DMS153 treated with DMSO at 0.1 percent for 48 hours (cell line): Measurements from ENCODE around the gene LANCL1.
"Not testable (repeated sequence)": the region's sequence is repeated elsewhere in the genome, so short reads cannot be mapped to it uniquely, and the experiment has no call there.

Experiments
- DNase-seq: peaks from one replicate; lab custom pipeline; 2025; ENCODE audit not compliant: unreplicated experiment; lab: John Stamatoyannopoulos, UW

LANCL1 gene

GRCh38 chr2:210459880-210460279 lies 16.7 kb downstream of the LANCL1 start:
- no peak for DNase-seq

GRCh38 chr2:210459407-210459806 lies 17.2 kb downstream of the LANCL1 start:
- no peak for DNase-seq

DNA sequence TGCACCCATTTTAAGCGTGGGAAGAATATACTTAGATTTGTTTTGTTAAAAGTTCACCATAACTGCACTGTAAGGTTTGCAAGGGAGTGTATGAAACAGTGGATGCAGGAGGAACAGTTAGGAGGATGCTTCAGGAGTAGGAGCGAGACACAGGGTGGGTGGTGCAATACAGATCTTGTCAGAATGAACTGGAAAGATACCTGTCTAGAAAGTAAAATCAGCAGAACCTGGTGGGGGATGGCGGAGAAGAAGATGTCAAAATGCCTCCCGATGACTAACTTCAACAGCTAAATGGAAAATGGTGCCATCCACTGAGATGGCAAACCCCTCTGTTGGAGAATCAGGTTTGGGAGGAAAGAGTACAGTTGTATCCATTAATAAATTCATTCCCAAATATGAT lies 18.2 kb downstream of the LANCL1 start:
- no peak for DNase-seq

GRCh38 chr2:210456571-210456970 lies 20.0 kb downstream of the LANCL1 start:
- no peak for DNase-seq

GRCh38 chr2:210454336-210454735 lies 22.2 kb downstream of the LANCL1 start:
- no peak for DNase-seq

DNA sequence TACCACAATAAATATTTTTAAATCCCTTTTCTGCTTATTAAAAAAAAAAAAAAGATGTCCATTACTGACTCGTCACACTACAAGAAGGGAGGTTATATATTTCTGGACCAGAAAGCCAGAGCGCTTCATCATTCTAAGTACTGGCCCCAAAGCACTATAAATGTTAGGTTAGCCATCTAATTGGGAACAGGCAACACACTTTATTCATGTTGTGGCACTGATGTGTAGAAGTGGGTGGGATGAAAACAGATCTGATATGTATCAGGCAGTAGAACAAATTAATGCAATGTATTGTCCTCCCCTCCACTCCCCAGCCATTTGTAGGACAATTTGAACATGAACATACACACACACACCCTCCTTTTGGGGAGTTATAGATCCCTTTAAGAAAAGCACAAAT lies 24.4 kb downstream of the LANCL1 start:
- DNase-seq, result no peak

DNA sequence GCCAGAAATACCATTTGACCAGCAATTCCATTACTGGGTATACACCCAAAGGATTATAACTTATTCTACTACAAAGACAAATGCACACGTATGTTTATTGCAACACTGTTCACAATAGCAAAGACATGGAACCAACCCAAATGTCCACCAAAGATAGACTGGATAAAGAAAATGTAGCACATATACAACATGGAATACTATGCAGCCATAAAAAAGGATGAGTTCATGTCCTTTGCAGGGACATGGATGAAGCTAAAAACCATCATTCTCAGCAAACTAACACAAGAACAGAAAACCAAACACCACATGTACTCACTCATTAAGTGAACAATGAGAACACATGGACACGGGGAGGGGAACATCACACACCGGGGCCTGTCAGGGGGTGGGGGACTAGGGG lies 25.6 kb downstream of the LANCL1 start:
- DNase-seq, result not testable (repeated sequence)

DNA sequence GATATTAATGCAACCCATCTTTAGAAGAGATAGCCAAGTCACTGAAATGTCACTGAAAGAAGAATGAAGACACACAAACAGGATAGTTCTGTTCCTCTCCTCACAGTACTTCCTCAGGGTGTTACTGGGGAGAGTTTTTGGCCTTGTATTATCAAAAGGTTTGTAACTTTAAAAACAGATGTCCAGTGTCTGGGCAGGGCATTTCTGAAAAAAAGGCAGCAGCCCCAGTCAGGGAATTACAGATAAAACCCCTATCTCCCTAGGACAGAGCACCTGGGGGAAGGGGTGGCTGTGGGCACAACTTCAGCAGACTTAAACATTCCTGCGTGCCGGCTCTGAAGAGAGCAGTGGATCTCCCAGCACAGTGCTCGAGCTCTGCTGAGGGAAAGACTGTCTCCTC lies 30.8 kb downstream of the LANCL1 start:
- DNase-seq, result no peak

GRCh38 chr2:210445116-210445707 lies 31.3 kb downstream of the LANCL1 start:
- DNase-seq, result no peak

DNA sequence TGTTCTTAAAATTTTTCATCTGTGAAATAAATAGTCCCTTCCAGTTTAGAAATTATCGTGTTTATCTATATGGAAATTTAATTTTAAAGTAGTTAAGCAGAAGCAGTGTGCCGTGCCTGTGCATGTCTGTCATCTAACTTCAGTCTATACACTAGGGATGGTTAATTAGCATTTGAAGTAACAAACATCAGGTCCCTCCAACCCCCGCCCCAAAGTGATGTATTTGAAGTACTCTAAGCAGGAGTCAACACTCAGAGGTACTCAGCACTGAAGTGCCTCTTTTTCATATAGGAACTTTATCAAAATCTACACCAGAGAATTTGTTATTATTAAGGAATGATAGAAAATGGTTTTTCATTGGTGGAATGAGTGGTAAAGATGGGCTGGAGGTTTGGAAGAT lies 33.0 kb downstream of the LANCL1 start:
- no peak for DNase-seq

GRCh38 chr2:210442878-210443277 lies 33.7 kb downstream of the LANCL1 start:
- DNase-seq, result no peak

DNA sequence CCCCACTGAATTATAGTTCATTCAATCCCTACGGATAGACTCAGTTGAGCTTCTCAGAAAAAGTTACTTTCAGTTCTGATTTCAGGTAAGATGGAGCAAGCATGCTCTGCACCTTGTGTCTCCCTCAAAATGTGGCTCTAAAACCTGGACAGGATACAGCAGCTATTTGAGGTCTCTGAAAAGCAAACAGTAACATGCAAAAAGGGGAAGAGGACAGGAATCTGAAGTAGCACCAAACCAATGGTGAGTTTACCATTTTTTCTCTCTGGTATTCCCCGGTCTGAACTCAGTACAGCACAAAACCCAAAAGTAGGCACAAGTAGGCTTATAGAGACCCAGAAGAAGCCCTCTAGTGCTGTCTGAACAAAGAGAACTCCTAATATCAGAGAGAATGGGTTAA lies 34.1 kb downstream of the LANCL1 start:
- no peak for DNase-seq

GRCh38 chr2:210440206-210440605 lies 36.4 kb downstream of the LANCL1 start:
- DNase-seq, result peak; percentile 37

- no peak for DNase-seq
Observed at GRCh38 chr2:210435439-210435838, 41.1 kb downstream of the LANCL1 start.

GRCh38 chr2:210432633-210433032 lies 43.9 kb downstream of the LANCL1 start:
- no peak for DNase-seq

DNA sequence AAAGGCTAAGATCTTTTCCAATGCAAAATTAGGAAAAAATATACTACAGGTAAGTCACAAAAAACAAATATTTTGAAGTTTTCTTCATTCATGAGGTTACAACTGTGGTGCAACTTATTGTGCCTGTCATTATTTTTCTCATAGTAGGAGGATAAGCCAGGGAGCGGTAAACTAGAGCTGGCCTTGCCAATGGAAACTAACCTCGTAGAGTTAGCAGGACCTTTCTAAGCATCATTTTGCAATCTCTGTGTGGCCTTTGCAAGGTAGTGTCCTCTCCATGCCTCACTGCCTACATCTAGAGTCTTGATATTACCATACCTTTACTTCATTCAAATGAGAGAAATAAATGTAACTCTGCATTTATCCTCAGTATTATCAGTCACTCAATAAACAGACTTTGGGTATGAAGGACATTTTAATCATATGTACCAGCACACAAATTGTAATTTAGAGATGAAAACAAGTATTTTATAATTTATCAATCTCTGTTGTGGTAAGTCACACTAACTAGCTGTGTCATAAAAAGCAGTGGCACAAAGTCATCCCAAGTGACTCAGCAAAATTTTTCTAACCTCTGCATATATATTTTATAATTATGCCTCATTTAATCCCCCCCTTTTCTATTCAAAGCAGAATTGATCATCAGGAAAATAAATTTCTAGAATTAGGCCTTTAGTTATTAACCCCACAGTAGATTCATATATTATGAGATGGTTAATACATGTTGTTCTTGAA lies 47.0 kb downstream of the LANCL1 start:
- no peak for DNase-seq

GRCh38 chr2:210428393-210429179 lies 48.0 kb downstream of the LANCL1 start:
- DNase-seq, result no peak

GRCh38 chr2:210427309-210427708 lies 49.2 kb downstream of the LANCL1 start:
- DNase-seq, result not testable (repeated sequence)

DNA sequence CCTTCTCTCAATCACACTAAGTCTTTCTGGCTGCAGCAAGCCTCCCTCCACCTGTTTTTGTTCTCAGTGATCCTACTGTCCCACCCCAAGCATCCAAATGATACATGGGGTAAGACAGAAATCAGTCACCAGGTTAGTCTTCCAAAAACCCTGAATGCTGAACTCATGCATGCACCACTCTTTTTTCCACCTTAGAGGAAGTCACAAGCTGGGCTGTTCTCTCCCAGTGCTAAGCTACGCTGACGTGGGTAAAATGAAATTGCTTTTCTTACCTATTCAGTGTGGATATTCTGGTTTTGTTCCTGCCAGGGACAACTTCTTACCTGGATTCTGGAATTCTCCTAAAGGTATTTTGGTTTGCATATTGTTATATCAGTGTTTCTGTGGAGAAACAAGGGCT lies 54.2 kb downstream of the LANCL1 start:
- DNase-seq, result no peak

DNA sequence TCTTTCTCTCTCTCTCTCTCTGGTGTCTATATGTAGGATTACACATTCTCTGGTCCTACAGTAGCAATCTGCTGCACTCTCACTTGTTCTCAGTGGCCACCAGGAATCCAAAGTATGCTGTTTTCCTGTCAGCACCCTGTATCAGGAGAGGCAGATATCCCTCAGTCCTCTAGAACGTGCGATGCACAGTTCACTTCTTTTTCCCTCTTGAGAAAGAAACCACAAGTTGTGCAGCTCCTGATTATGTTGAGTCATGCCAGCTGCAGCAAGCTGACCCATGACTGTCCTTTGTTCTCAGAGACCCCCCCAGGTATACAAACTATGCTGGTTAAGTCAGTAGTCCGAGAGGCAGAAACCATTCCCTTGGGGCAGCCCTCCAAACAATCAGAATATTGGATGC lies 54.6 kb downstream of the LANCL1 start:
- DNase-seq, result no peak

GRCh38 chr2:210412660-210413059 lies 63.9 kb downstream of the LANCL1 start:
- no peak for DNase-seq

GRCh38 chr2:210410542-210410941 lies 66.0 kb downstream of the LANCL1 start:
- DNase-seq, result no peak
